Prostate gland (tissue), 2 donors: ENCODE measurements around the gene PPIB. TPM values are rescaled to one million over a fixed set of nuclear protein-coding genes. Genes with fewer than 3 reads are reported as not detected.

ENCODE experiments used
- DNase-seq: peaks from one replicate; pipeline ENCODE4 v3.0.0-alpha.2; 2019; ENCODE audit warnings: low spot score
- H3K27ac ChIP-seq, 2 donors: fragments of 200-600 bp; sonication (generic); 2 replicates each; pipeline ENCODE4 v1.5.1; 2017 to 2019
- H3K27me3 ChIP-seq: fragments of 200-600 bp; sonication (generic); replicated peaks from 2 replicates; pipeline ENCODE4 v1.5.1; 2019; ENCODE audit not compliant: insufficient read depth
- H3K36me3 ChIP-seq, 2 donors: fragments of 200-600 bp; sonication (generic); 1 replicate in 1 of 2; 2 replicates in 1 of 2; pipeline versions ENCODE4 v1.5.1 to v1.8.1; 2017 to 2019
- H3K4me1 ChIP-seq: fragments of 200-600 bp; sonication (generic); replicated peaks from 2 replicates; pipeline ENCODE4 v1.5.1; 2019
- H3K4me3 ChIP-seq, 2 donors: fragments of 200-600 bp; sonication (generic); 2 replicates each; pipeline ENCODE4 v1.5.1; 2017 to 2019
- H3K9me3 ChIP-seq: fragments of 200-600 bp; sonication (generic); 2 replicates; pipeline ENCODE4 v1.5.1; 2017
- CTCF ChIP-seq, 4 experiments: fragments of 200-600 bp in 2 of 4; fragments of 450-650 bp in 2 of 4; sonication (generic) in 2 of 4; IDR thresholded peaks; 1 replicate in 3 of 4; 2 replicates in 1 of 4; pipeline ENCODE4 v1.5.1; 2016 to 2019; ENCODE audit warnings: antibody characterized with exemption in 4 of 4, mild to moderate bottlenecking in 2 of 4, moderate library complexity in 2 of 4
- POLR2A ChIP-seq: fragments of 450-650 bp; IDR thresholded peaks from one replicate; pipeline ENCODE4 v1.6.1; 2016; ENCODE audit warnings: antibody characterized with exemption, mild to moderate bottlenecking
- POLR2AphosphoS5 ChIP-seq: sonication (generic); formaldehyde crosslinking; IDR thresholded peaks from one replicate; pipeline ENCODE4 v1.6.1; 2017; ENCODE audit warnings: antibody characterized with exemption
- WGBS: methylation state at CpG from one replicate; pipeline ENCODE4 v1.1.5; 2018; 5-methylcytosine and 5-hydroxymethylcytosine counted together
- intact Hi-C: fragments of 100-400 bp; cut with DNase I; formaldehyde crosslinking; loops from one replicate; pipeline ENCODE4 v1.14.2; 2022
- total RNA-seq, 2 donors: library from RNA; depleted of rRNA; stranded (reverse); fragments of >200 nt; gene quantifications; one replicate each; pipeline ENCODE4 v1.1.0, GENCODE V29; 2016

The PPIB gene
- total RNA-seq, 2 donors from 2014 or later: 372 to 624 TPM

DNA sequence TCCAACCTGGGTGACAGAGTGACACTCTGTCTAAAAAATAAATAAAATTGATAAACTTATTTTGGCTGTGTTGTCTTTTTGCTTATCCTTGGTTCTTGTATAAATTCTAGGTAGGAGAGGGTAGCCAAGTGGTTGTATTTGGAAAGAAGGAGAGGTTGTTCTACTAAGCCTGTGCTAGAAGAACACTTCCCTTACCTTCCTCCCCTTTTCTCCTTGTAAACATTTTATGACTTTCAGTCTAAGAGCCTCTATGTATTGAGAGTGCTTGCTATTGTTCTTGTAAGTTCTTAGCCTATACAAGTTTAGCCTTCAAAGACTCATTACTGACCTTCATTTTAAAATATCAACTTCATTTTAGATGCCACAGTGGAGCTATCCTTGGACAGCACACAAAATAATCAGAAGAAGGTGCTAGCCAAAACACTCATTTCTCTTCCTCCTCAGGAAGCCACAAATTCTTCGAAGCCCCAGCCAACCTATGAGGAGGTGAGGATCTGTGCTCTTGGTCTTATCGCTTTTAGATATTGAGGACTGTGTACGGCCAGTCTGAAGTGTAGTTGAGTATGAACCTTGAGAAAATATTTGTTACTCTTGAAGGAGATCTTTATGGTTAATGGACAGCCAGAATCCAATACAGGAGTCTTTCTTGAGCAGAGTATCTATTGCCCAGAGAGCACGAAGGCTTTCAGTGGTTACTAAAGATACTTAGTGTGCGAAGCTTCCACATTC, 44.9 kb downstream of the PPIB start:
- Histone ChIP-seq H3K9me3 (no peaks in the 10 kb centered on the region), H3K4me3 (no peak overlapping the region), H3K27me3 (no peaks in the 10 kb centered on the region), H3K4me1 (no peaks in the 10 kb centered on the region), H3K36me3 (peaks cover 0 to 12% of the 10 kb centered on the region in 2 donors), H3K27ac (no peak overlapping the region)
- TF ChIP-seq POLR2A: no peak
- TF ChIP-seq POLR2AphosphoS5: no peak
- TF ChIP-seq CTCF (IDR thresholded peaks at IDR 0.05): no peak
- DNase-seq: no peak
- intact Hi-C loops: no loop called here
- 86% methylated on average over 5 of the region's 5 CpGs for WGBS

DNA sequence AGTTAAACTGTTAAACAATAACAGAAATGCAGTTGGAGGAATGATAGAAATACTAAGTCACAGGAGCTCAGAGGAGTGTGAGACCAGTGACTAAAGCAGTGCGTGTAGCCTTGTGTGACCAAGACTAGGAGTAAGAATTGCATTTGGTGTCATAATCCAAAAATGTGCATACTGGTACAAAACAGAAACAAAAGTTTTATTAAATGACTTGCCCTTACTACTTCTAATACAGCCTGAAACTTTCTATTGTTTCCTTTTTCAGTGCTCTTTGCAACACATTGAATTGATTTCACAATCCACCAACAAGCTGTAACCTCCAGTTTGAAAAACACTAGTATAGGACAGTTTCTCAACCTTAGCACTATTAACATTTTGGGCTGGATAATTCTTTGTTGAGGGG, 49.9 kb downstream of the PPIB start:
- Histone ChIP-seq H3K36me3 (peaks cover 0 to 6% of the 10 kb centered on the region in 2 donors), H3K9me3 (no peaks in the 10 kb centered on the region), H3K4me3 (no peak overlapping the region), H3K4me1 (no peaks in the 10 kb centered on the region), H3K27ac (no peak overlapping the region), H3K27me3 (no peaks in the 10 kb centered on the region)
- no peak for TF ChIP-seq CTCF (IDR thresholded peaks at IDR 0.05)
- no peak for TF ChIP-seq POLR2AphosphoS5
- no peak for TF ChIP-seq POLR2A
- WGBS: 88% methylated on average over 1 of the region's 1 CpG
- no peak for DNase-seq
- intact Hi-C loops: no loop called here

DNA sequence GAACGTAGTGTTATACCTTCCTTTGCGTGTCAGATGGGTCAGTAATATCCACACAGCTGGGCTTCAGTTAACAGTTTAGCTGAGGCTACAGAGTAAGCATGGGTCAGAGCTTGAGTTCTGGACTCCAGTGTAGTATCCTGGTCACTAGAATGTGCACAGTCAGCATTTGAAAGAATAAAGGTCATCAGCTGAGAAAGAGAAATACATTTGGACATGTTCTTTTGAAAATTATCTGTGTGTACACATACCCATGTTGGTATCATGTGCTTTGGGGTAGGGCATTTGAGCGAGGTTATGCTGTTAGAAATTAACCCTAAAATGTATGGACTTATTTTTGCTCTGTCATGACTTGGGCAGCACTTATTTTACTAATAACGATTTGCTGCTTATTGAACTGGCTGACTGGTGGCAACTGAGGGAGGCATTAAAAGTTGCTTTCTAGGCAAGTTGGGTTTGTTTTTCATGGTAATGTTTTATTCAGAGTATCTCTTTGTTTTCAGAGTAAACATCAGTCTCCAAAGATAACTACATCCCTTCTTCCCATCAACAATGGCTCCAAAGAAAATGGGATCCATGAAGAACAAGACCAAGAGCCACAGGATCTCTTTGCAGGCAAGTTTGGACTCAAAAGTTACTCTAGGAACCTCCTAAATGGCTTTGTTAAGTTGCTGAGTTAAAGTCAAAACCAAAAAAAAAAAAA, 50.6 kb downstream of the PPIB start:
- TF ChIP-seq CTCF (IDR thresholded peaks at IDR 0.05) (no peak), POLR2AphosphoS5 (no peak), POLR2A (no peak)
- no peak overlapping the region for H3K27ac ChIP-seq
- H3K4me3 ChIP-seq: no peak overlapping the region
- H3K36me3 ChIP-seq: peaks cover 0 to 6% of the 10 kb centered on the region in 2 donors
- 64% methylated on average over 4 of the region's 4 CpGs for WGBS
- no peak for DNase-seq
- no peaks in the 10 kb centered on the region for H3K4me1 ChIP-seq
- no peaks in the 10 kb centered on the region for H3K9me3 ChIP-seq
- no peaks in the 10 kb centered on the region for H3K27me3 ChIP-seq
- intact Hi-C loops: no loop called here

DNA sequence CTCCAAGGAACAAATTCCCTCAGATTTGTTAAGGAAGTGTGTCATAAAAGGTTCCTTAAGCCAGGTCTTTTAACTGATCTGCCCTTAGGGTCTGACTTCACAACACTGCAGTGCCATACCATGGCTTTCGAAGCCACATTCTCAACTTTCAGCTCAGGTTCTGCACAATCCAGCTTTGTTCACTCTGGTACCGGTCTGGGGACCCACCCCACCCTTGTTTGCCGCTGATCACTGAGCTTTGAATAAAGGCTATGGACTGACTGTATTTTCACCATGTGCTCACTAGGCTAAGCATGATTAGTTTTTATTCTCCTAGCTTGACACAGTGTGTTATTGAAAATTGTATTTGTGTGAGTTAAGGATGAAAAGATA, 51.2 kb downstream of the PPIB start:
- H3K27me3 ChIP-seq: no peaks in the 10 kb centered on the region
- intact Hi-C loops: no loop called here
- H3K4me1 ChIP-seq: no peaks in the 10 kb centered on the region
- peaks cover 0 to 6% of the 10 kb centered on the region in 2 donors for H3K36me3 ChIP-seq
- no peaks in the 10 kb centered on the region for H3K9me3 ChIP-seq
- H3K4me3 ChIP-seq: no peak overlapping the region
- 52% methylated on average over 3 of the region's 3 CpGs for WGBS
- TF ChIP-seq POLR2AphosphoS5 (no peak), POLR2A (no peak), CTCF (IDR thresholded peaks at IDR 0.05) (no peak)
- no peak for DNase-seq
- H3K27ac ChIP-seq: no peak overlapping the region
